ENCODE data around the gene TCTN2. TPM values are rescaled to one million over a fixed set of nuclear protein-coding genes. Genes with fewer than 3 reads are reported as not detected.

TCTN2 gene
- total and polyA plus RNA-seq, 2 of the 8 experiments (the other 6 are each of a cell fraction or from before 2014, with no cell fraction given): 7.5 to 8.4 TPM

GRCh38 chr12:123705935-123706334 is 35.0 kb downstream of the TCTN2 start:
- H3K4ac ChIP-seq (replicated peaks; ENCODE audit: insufficient read length, low read depth, low read length): no peak overlapping the region
- H3K79me1 ChIP-seq (ENCODE audit: low read depth, low read length): no peaks in the 10 kb centered on the region
- no peaks in the 10 kb centered on the region; a peak in 1 of 7 replicates for H3K27me3 ChIP-seq (replicated peaks in 1 of 4; ENCODE audit: control insufficient read depth in 3 of 4, extremely low read depth in 1 of 4, insufficient read depth in 3 of 4, low read length in 3 of 4)
- no peak overlapping the region for H4K91ac ChIP-seq (replicated peaks; ENCODE audit: insufficient read length, low read length)
- no peak for FAIRE-seq
- H3K14ac ChIP-seq (ENCODE audit: insufficient read length): no peak overlapping the region
- H2BK12ac ChIP-seq (ENCODE audit: low read depth, low read length): no peak overlapping the region
- no peak overlapping the region for H3K4me3 ChIP-seq (ENCODE audit: extremely low read depth in 1 of 4, insufficient read depth in 2 of 4, low read depth in 3 of 4, low read length in 4 of 4)
- H4K5ac ChIP-seq (ENCODE audit: insufficient read length, low read depth, low read length): no peak overlapping the region
- no peak overlapping the region for H3K56ac ChIP-seq (replicated peaks; ENCODE audit: insufficient read length, low read depth, low read length)
- H3K9ac ChIP-seq (replicated peaks in 1 of 4; ENCODE audit: extremely low read depth in 1 of 4, low read depth in 3 of 4, low read length in 3 of 4): no peak overlapping the region
- H3K4me1 ChIP-seq (replicated peaks in 1 of 4; ENCODE audit: control insufficient read depth in 3 of 4, insufficient read depth in 4 of 4, low read length in 3 of 4): no peaks in the 10 kb centered on the region
- no peak overlapping the region for H3K4me2 ChIP-seq (ENCODE audit: insufficient read depth in 1 of 2, low read depth in 2 of 2, low read length in 2 of 2)
- no peak overlapping the region for H2BK5ac ChIP-seq (ENCODE audit: low read depth, low read length)
- no peaks in the 10 kb centered on the region for H3K9me3 ChIP-seq (ENCODE audit: insufficient read depth in 2 of 2, low read depth in 1 of 2, low read length in 1 of 2)
- POLR2A ChIA-PET (ENCODE audit: partially characterized antibody): no interaction called here
- no peak overlapping the region for H4K8ac ChIP-seq (ENCODE audit: extremely low read depth, insufficient read depth, low read length)
- no peaks in the 10 kb centered on the region for H3K36me3 ChIP-seq (ENCODE audit: control insufficient read depth in 2 of 4, insufficient read depth in 4 of 4, low read length in 3 of 4)
- H2AFZ ChIP-seq (ENCODE audit: low read length): no peak overlapping the region
- H2BK20ac ChIP-seq (ENCODE audit: low read length): no peak overlapping the region
- no peak overlapping the region for H2BK15ac ChIP-seq (ENCODE audit: low read length)
- no peak overlapping the region for H2BK120ac ChIP-seq (replicated peaks; ENCODE audit: low read depth, low read length)
- no peak overlapping the region for H2AK5ac ChIP-seq (ENCODE audit: low read depth, low read length)
- H3K23ac ChIP-seq (ENCODE audit: insufficient read length): no peak overlapping the region
- 91% methylated on average over 3 of the region's 3 CpGs; no CpG with 5 or more reads in 1 of the 2 experiments for WGBS, 2 experiments (ENCODE audit: extremely low coverage in 1 of 2, insufficient coverage in 1 of 2, insufficient read length in 1 of 2, insufficient replicate concordance in 2 of 2, low coverage in 1 of 2, low lambda C conversion rate in 2 of 2, missing lambda C conversion rate in 1 of 2)
- no peaks in the 10 kb centered on the region for H3K23me2 ChIP-seq (ENCODE audit: low read depth, low read length)
- DNase-seq (ENCODE audit: low read depth in 1 of 2, low spot score in 2 of 2): no peak
- H3K79me2 ChIP-seq (ENCODE audit: control insufficient read depth in 1 of 2, insufficient read depth in 2 of 2, low read length in 2 of 2): no peaks in the 10 kb centered on the region
- no peak overlapping the region for H3K27ac ChIP-seq (ENCODE audit: low read depth, low read length)
- CTCF ChIA-PET (ENCODE audit: partially characterized antibody): no interaction called here
- no peak overlapping the region for H3K18ac ChIP-seq (ENCODE audit: extremely low read depth, low read length)
- H4K20me1 ChIP-seq (replicated peaks in 1 of 2; ENCODE audit: control insufficient read depth in 1 of 2, insufficient read depth in 2 of 2, low read length in 2 of 2): no peaks in the 10 kb centered on the region
- no peak for TF ChIP-seq ASH2L (IDR thresholded peaks at IDR 0.05; ENCODE audit: low read length)
- TF ChIP-seq TEAD4 (IDR thresholded peaks at IDR 0.05; ENCODE audit: low read depth, low read length): no peak
- no peak for TF ChIP-seq EGR1 (IDR thresholded peaks at IDR 0.05; ENCODE audit: borderline replicate concordance, low read depth, low read length)
- no peak for TF ChIP-seq KDM4A (IDR thresholded peaks at IDR 0.05; ENCODE audit: low read depth, low read length, severe bottlenecking)
- no peak for TF ChIP-seq RBBP5 (IDR thresholded peaks at IDR 0.05; ENCODE audit: borderline replicate concordance, low read depth, low read length)
- TF ChIP-seq CTCF (IDR thresholded peaks at IDR 0.05; ENCODE audit: control extremely low read depth in 1 of 3, insufficient read depth in 1 of 3, low read depth in 1 of 3, low read length in 3 of 3): no peak
- no peak for TF ChIP-seq EP300 (IDR thresholded peaks at IDR 0.05; ENCODE audit: borderline replicate concordance in 1 of 2, low read depth in 2 of 2, low read length in 2 of 2)
- TF ChIP-seq PHF8 (conservative IDR thresholded peaks at IDR 0.05; ENCODE audit: low read depth, low read length): no peak
- no peak for TF ChIP-seq SP2 (IDR thresholded peaks at IDR 0.05; ENCODE audit: low read length)
- no peak for TF ChIP-seq CHD1 (IDR thresholded peaks at IDR 0.05; ENCODE audit: low read depth, low read length)
- TF ChIP-seq RFX5 (IDR thresholded peaks at IDR 0.05; ENCODE audit: borderline replicate concordance, low read depth, low read length): no peak
- no peak for TF ChIP-seq BCL11A (IDR thresholded peaks at IDR 0.05; ENCODE audit: low read depth in 2 of 2, low read length in 2 of 2)
- TF ChIP-seq CEBPB (IDR thresholded peaks at IDR 0.05; ENCODE audit: low read depth, low read length): no peak

Measured in H1 (cell line).